Smooth muscle cell (in vitro differentiated cells): ENCODE data around the gene MAP3K13. TPM values are rescaled to one million over a fixed set of nuclear protein-coding genes. Genes with fewer than 3 reads are reported as not detected.

Source experiments
- DNase-seq: peaks from one replicate; lab custom pipeline; 2025; ENCODE audit not compliant: unreplicated experiment; lab: John Stamatoyannopoulos, UW
- H2AFZ ChIP-seq: fragments of 200-600 bp; sonication (generic); 2 replicates; pipeline ENCODE4 v1.6.0; 2016; ENCODE audit warnings: antibody characterized with exemption, low read depth, mild to moderate bottlenecking
- H3F3A ChIP-seq: fragments of 200-600 bp; sonication (generic); 2 replicates; pipeline ENCODE4 v1.6.0; 2017; ENCODE audit warnings: antibody characterized with exemption, low read depth
- H3K27ac ChIP-seq: fragments of 200-600 bp; sonication (generic); 2 replicates; pipeline ENCODE4 v1.5.1; 2016; ENCODE audit warnings: low read depth, mild to moderate bottlenecking
- H3K27me3 ChIP-seq: fragments of 200-600 bp; sonication (generic); 2 replicates; pipeline ENCODE4 v1.6.1; 2016; ENCODE audit warnings: low read depth, mild to moderate bottlenecking
- H3K36me3 ChIP-seq: fragments of 200-600 bp; sonication (generic); 2 replicates; pipeline ENCODE4 v1.5.1; 2016; ENCODE audit warnings: low read depth
- H3K4me1 ChIP-seq: fragments of 200-600 bp; sonication (generic); 2 replicates; pipeline ENCODE4 v1.5.1; 2016; ENCODE audit warnings: low read depth
- H3K4me2 ChIP-seq: fragments of 200-600 bp; sonication (generic); 2 replicates; pipeline ENCODE4 v1.6.0; 2016; ENCODE audit warnings: mild to moderate bottlenecking
- H3K4me3 ChIP-seq: fragments of 200-600 bp; sonication (generic); 2 replicates; pipeline ENCODE4 v1.5.1; 2016; ENCODE audit warnings: mild to moderate bottlenecking
- H3K79me2 ChIP-seq: fragments of 200-600 bp; sonication (generic); 2 replicates; pipeline ENCODE4 v1.6.0; 2016; ENCODE audit warnings: low read depth, mild to moderate bottlenecking
- H3K9ac ChIP-seq: fragments of 200-600 bp; sonication (generic); 2 replicates; pipeline ENCODE4 v1.6.0; 2016; ENCODE audit warnings: low read depth
- H3K9me3 ChIP-seq: fragments of 200-600 bp; sonication (generic); replicated peaks from 2 replicates; pipeline ENCODE4 v1.5.1; 2016; ENCODE audit warnings: low read depth
- H4K20me1 ChIP-seq: fragments of 200-600 bp; sonication (generic); 2 replicates; pipeline ENCODE4 v1.6.0; 2016; ENCODE audit warnings: low read depth
- WGBS: methylation state at CpG from one replicate; pipeline ENCODE4 v1.1.7; 2016; ENCODE audit warnings: low lambda C conversion rate; 5-methylcytosine and 5-hydroxymethylcytosine counted together
- polyA plus RNA-seq: library from polyadenylated mRNA; unstranded; fragments of >200 nt; fragmentation: Nextera tagmentation; extraction: Ambion mirVana; gene quantifications from 2 replicates; pipeline ENCODE4 v1.2.1, GENCODE V29; 2016
- total RNA-seq: library from RNA; depleted of rRNA; stranded (reverse); fragments of >200 nt; gene quantifications from 2 replicates; pipeline ENCODE4 v1.2.3, GENCODE V29; 2014
- TF ChIP-seq, protein P1 (sequence below): fragments of 200-600 bp; sonication (generic); IDR thresholded peaks from 2 replicates; pipeline ENCODE4 v1.5.1; 2017; ENCODE audit warnings: borderline replicate concordance, mild to moderate bottlenecking, antibody characterized with exemption; ENCODE audit not compliant: insufficient read depth, poor library complexity, severe bottlenecking

MAP3K13 gene
- total and polyA plus RNA-seq, 2 experiments from 2014 or later, result 28.5 to 49.9 TPM

DNA sequence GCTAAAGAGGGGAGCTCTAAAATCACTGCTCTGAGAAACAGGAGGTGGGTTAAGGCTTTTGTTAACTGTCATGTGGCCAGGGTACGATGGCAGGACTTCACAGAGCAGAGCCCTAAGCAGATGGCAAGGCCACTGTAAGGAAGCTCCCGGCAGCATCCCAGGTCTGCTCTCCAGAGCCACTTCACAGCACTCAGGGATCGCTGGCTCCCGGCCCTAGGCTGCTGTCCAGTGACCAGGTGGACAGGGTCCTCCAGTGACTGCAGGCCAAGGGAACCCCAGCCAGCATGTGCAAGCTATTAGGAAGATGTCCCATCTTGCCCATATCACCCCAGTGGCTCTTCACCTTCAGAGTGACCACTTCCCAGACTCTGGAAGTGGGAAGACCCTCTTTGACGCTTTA lies 125.5 kb downstream of the MAP3K13 start:
- no peak overlapping the region for H3K9ac ChIP-seq
- H3K4me2 ChIP-seq, result no peak overlapping the region
- H3K27ac ChIP-seq, result no peak overlapping the region
- no peaks in the 10 kb centered on the region for H3K27me3 ChIP-seq
- no peaks in the 10 kb centered on the region for H4K20me1 ChIP-seq
- H3K36me3 ChIP-seq, result no peaks in the 10 kb centered on the region
- TF ChIP-seq, protein P1, sequence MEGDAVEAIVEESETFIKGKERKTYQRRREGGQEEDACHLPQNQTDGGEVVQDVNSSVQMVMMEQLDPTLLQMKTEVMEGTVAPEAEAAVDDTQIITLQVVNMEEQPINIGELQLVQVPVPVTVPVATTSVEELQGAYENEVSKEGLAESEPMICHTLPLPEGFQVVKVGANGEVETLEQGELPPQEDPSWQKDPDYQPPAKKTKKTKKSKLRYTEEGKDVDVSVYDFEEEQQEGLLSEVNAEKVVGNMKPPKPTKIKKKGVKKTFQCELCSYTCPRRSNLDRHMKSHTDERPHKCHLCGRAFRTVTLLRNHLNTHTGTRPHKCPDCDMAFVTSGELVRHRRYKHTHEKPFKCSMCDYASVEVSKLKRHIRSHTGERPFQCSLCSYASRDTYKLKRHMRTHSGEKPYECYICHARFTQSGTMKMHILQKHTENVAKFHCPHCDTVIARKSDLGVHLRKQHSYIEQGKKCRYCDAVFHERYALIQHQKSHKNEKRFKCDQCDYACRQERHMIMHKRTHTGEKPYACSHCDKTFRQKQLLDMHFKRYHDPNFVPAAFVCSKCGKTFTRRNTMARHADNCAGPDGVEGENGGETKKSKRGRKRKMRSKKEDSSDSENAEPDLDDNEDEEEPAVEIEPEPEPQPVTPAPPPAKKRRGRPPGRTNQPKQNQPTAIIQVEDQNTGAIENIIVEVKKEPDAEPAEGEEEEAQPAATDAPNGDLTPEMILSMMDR, result no peak
- no peak overlapping the region for H2AFZ ChIP-seq
- no peak overlapping the region for H3K4me3 ChIP-seq
- no peak for DNase-seq
- no peaks in the 10 kb centered on the region for H3K9me3 ChIP-seq
- no peaks in the 10 kb centered on the region for H3K4me1 ChIP-seq
- WGBS, result 93% methylated on average over 5 of the region's 5 CpGs
- H3K79me2 ChIP-seq, result no peaks in the 10 kb centered on the region
- no peaks in the 10 kb centered on the region for H3F3A ChIP-seq

DNA sequence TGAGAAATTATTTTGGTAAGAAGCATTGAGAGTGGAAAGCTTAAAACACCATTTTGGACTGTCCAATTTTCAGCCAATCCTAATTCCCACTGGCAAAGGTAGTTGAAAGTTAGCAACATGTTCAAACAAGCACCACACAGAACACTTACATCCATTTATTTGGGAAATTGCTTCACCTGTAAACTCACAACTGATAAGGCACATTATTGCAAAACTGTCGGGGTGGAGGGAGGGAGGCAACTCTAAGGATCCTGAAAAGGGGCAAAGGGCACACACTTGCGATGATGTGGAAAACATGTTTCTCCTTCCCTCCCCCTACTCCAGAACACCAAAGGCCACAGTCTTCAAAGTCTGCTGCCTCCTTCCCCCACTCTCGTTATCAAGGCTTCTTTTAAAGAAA lies 126.5 kb downstream of the MAP3K13 start:
- H3K27ac ChIP-seq, result no peak overlapping the region
- no peak overlapping the region for H2AFZ ChIP-seq
- no peaks in the 10 kb centered on the region for H3K9me3 ChIP-seq
- H3F3A ChIP-seq, result no peaks in the 10 kb centered on the region
- H3K9ac ChIP-seq, result no peak overlapping the region
- H3K4me2 ChIP-seq, result no peak overlapping the region
- no peaks in the 10 kb centered on the region for H3K4me1 ChIP-seq
- no peaks in the 10 kb centered on the region for H3K79me2 ChIP-seq
- H3K4me3 ChIP-seq, result no peak overlapping the region
- no peak for DNase-seq
- WGBS, result 91% methylated on average over 3 of the region's 3 CpGs
- TF ChIP-seq, protein P1, result no peak
- H3K27me3 ChIP-seq, result no peaks in the 10 kb centered on the region
- H4K20me1 ChIP-seq, result no peaks in the 10 kb centered on the region
- H3K36me3 ChIP-seq, result no peaks in the 10 kb centered on the region

DNA sequence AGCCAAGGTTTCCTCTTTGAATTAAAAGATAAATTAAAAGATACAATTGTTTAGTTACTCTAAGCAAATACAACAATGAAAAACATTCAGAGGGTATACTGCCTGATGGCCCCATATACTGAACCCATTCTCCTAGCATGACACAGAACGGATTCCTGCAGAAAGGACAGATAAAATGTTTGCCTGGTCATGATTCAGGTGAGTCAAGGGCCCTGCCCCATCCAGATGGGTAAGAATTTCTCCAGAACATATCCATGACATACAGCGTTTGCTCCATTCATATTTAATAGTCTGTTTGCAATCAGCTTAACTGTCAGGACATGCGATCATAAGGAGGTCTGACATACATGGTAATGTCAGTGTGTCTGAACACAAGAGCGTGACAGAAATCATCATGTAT lies 127.3 kb downstream of the MAP3K13 start:
- Histone ChIP-seq H3K4me3 (no peak overlapping the region), H3K4me1 (no peaks in the 10 kb centered on the region), H3K9me3 (no peaks in the 10 kb centered on the region), H3F3A (no peaks in the 10 kb centered on the region), H3K36me3 (no peaks in the 10 kb centered on the region), H3K9ac (no peak overlapping the region), H3K4me2 (no peak overlapping the region), H3K79me2 (no peaks in the 10 kb centered on the region), H3K27me3 (no peaks in the 10 kb centered on the region), H4K20me1 (no peaks in the 10 kb centered on the region), H2AFZ (no peak overlapping the region), H3K27ac (no peak overlapping the region)
- TF ChIP-seq, protein P1, result no peak
- no peak for DNase-seq
- 97% methylated on average over 4 of the region's 4 CpGs for WGBS
